Limb (tissue), 2 donors: ENCODE data around the gene GREM2.
A peak's percentile ranks its signal among the peaks of the same experiment; 100 is the strongest.

ENCODE experiments used
- DNase-seq, 2 donors: peaks; one replicate each; pipeline ENCODE4 v3.0.0-alpha.2; 2016; ENCODE audit errors: extremely low spot score in 2 of 2

Gene GREM2

GRCh38 chr1:240610636-240611035 lies 1.3 kb downstream of the GREM2 start:
- no peak for DNase-seq

GRCh38 chr1:240609527-240610060 lies 2.4 kb downstream of the GREM2 start:
- no peak for DNase-seq

GRCh38 chr1:240608707-240609106 lies 3.2 kb downstream of the GREM2 start:
- DNase-seq = no peak

- DNase-seq = no peak
Observed at GRCh38 chr1:240607006-240607405, 4.9 kb downstream of the GREM2 start.

GRCh38 chr1:240602189-240602588 lies 9.8 kb downstream of the GREM2 start:
- DNase-seq = no peak

GRCh38 chr1:240599830-240600229 lies 12.1 kb downstream of the GREM2 start:
- no peak for DNase-seq

GRCh38 chr1:240599299-240599698 lies 12.7 kb downstream of the GREM2 start:
- DNase-seq = no peak

- DNase-seq = no peak
Observed at GRCh38 chr1:240598216-240599001, 13.5 kb downstream of the GREM2 start.

- no peak for DNase-seq
Observed at GRCh38 chr1:240597153-240597745, 14.7 kb downstream of the GREM2 start.

GRCh38 chr1:240595476-240595875 lies 16.5 kb downstream of the GREM2 start:
- DNase-seq = no peak

- no peak for DNase-seq
Observed at GRCh38 chr1:240591564-240591963, 20.4 kb downstream of the GREM2 start.

- DNase-seq = no peak
Observed at GRCh38 chr1:240591078-240591477, 20.9 kb downstream of the GREM2 start.

GRCh38 chr1:240589585-240590110 lies 22.3 kb downstream of the GREM2 start:
- no peak for DNase-seq

- no peak for DNase-seq
Observed at GRCh38 chr1:240586006-240586405, 25.9 kb downstream of the GREM2 start.

GRCh38 chr1:240582953-240583352 lies 29.0 kb downstream of the GREM2 start:
- no peak for DNase-seq

GRCh38 chr1:240579511-240579910 lies 32.4 kb downstream of the GREM2 start:
- no peak for DNase-seq

- no peak for DNase-seq
Observed at GRCh38 chr1:240577095-240577494, 34.9 kb downstream of the GREM2 start.

- peak in 1 of 2 donors; percentile 59 for DNase-seq
Observed at GRCh38 chr1:240575981-240576662, 35.8 kb downstream of the GREM2 start.

GRCh38 chr1:240572328-240572727 lies 39.6 kb downstream of the GREM2 start:
- DNase-seq = no peak

GRCh38 chr1:240571782-240572181 lies 40.2 kb downstream of the GREM2 start:
- DNase-seq = no peak

- DNase-seq = no peak
Observed at GRCh38 chr1:240567066-240567465, 44.9 kb downstream of the GREM2 start.

- no peak for DNase-seq
Observed at GRCh38 chr1:240562779-240563178, 49.2 kb downstream of the GREM2 start.
